Brain microvascular endothelial cell (primary cell): ENCODE measurements around the gene ELAVL4.

Experiments used
- DNase-seq: peaks from one replicate; pipeline ENCODE4 v3.0.0-alpha.2; 2020
- H3K27ac ChIP-seq: fragments of 250-450 bp; sonication (Bioruptor Pico); 2 replicates; pipeline ENCODE4 v1.5.1; 2020; ENCODE audit warnings: mild to moderate bottlenecking, moderate library complexity
- H3K27me3 ChIP-seq: fragments of 250-450 bp; sonication (Bioruptor Pico); replicated peaks from 2 replicates; pipeline ENCODE4 v1.5.1; 2020; ENCODE audit warnings: mild to moderate bottlenecking
- H3K36me3 ChIP-seq: fragments of 250-450 bp; sonication (Bioruptor Pico); replicated peaks from 2 replicates; pipeline ENCODE4 v1.5.1; 2020; ENCODE audit warnings: mild to moderate bottlenecking
- H3K4me3 ChIP-seq: 2 replicates; pipeline ENCODE4 v1.5.1; 2011; ENCODE audit warnings: low read depth, mild to moderate bottlenecking, control low read depth, low read length, moderate library complexity
- in situ Hi-C: cut with HindIII; loops from 2 replicates; pipeline ENCODE4 v1.10.0; 2017; ENCODE audit warnings: low sequenced_read_pairs, low pct_ligation_motif_present
- TF ChIP-seq, protein P1 (sequence below): IDR thresholded peaks from 2 replicates; pipeline ENCODE4 v1.5.1; 2011; ENCODE audit warnings: low read depth, mild to moderate bottlenecking, moderate library complexity, low read length, control low read depth, inconsistent platforms; ENCODE audit errors: missing control alignments

The ELAVL4 gene

DNA sequence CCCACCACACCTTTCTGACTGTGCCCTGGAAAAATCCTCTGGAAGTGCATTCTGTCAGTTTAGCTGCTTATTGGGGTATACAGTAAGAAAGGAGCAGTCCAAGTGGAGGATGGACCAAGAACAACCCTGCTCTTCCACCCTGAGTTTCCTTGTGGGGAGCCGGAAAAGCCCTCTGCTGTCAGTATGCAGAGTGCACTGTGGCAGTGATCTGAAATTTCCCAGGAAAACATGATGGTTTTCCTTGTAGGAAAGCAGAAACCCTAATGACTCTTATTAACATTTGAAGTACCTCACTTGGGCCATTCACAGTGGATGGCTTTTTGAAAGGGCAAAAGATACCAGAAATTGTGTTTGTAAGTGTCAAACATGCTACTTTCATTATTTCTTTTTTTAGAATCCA is 20.5 kb downstream of the ELAVL4 start:
- no peak overlapping the region for H3K27ac ChIP-seq
- TF ChIP-seq, protein P1, sequence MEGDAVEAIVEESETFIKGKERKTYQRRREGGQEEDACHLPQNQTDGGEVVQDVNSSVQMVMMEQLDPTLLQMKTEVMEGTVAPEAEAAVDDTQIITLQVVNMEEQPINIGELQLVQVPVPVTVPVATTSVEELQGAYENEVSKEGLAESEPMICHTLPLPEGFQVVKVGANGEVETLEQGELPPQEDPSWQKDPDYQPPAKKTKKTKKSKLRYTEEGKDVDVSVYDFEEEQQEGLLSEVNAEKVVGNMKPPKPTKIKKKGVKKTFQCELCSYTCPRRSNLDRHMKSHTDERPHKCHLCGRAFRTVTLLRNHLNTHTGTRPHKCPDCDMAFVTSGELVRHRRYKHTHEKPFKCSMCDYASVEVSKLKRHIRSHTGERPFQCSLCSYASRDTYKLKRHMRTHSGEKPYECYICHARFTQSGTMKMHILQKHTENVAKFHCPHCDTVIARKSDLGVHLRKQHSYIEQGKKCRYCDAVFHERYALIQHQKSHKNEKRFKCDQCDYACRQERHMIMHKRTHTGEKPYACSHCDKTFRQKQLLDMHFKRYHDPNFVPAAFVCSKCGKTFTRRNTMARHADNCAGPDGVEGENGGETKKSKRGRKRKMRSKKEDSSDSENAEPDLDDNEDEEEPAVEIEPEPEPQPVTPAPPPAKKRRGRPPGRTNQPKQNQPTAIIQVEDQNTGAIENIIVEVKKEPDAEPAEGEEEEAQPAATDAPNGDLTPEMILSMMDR = no peak
- H3K4me3 ChIP-seq = no peak overlapping the region
- H3K36me3 ChIP-seq = no peaks in the 10 kb centered on the region
- in situ Hi-C loops = no loop called here
- DNase-seq = no peak
- no peaks in the 10 kb centered on the region for H3K27me3 ChIP-seq

- Histone ChIP-seq H3K4me3 (no peak overlapping the region), H3K36me3 (no peaks in the 10 kb centered on the region), H3K27ac (no peak overlapping the region), H3K27me3 (no peaks in the 10 kb centered on the region)
- TF ChIP-seq, protein P1 = no peak
- no peak for DNase-seq
- in situ Hi-C loops = no loop called here
Measured at GRCh38 chr1:50132347-50132894, 23.7 kb downstream of the ELAVL4 start.

DNA sequence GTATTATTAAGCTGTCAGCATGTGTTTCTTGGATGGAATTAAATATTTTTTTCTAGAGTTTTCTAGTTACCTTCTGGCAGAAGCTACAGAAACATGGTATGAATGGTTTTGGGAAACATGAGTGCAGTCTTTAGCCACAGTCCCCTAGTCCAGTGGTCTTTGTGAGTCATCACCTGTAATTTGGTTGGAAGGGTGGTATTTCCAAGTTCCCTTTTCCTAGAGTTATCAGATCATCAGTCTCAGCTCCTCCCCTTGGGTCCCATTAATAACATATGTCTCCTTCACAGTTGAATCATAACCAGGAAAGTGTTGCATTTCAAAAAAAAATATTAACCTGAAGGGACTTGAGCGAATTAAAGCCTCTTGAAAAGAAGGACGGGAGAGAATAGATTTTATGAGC is 27.0 kb downstream of the ELAVL4 start:
- in situ Hi-C loops = no loop called here
- no peak overlapping the region for H3K27ac ChIP-seq
- H3K36me3 ChIP-seq = no peaks in the 10 kb centered on the region
- H3K4me3 ChIP-seq = no peak overlapping the region
- TF ChIP-seq, protein P1 = no peak
- no peaks in the 10 kb centered on the region for H3K27me3 ChIP-seq
- no peak for DNase-seq

- no peak for DNase-seq
- H3K36me3 ChIP-seq = no peaks in the 10 kb centered on the region
- in situ Hi-C loops = no loop called here
Measured at GRCh38 chr1:50139339-50140181, 30.8 kb downstream of the ELAVL4 start.

DNA sequence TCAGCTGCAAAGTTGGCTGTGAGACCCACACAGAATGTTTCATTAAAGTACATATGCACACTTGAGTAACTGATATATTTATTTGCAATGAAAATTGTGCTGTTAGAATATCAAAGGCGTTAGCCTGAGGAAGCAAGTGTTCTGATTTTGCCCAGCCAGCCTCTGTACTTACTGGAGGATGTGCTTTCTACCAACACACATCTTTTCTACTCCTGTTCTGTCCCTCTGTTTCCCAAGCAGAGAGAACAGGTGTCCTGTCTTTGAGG is 31.4 kb downstream of the ELAVL4 start:
- no peaks in the 10 kb centered on the region for H3K27me3 ChIP-seq
- in situ Hi-C loops = no loop called here
- DNase-seq = no peak
- no peak overlapping the region for H3K4me3 ChIP-seq
- H3K36me3 ChIP-seq = no peaks in the 10 kb centered on the region
- no peak overlapping the region for H3K27ac ChIP-seq
- TF ChIP-seq, protein P1 = no peak

More at GRCh38 chr1:50139339-50140181, 30.8 kb downstream of the ELAVL4 start:
- no peak overlapping the region for H3K27ac ChIP-seq
- TF ChIP-seq, protein P1 = no peak
- no peak overlapping the region for H3K4me3 ChIP-seq
- no peaks in the 10 kb centered on the region for H3K27me3 ChIP-seq
